Measurements from ENCODE around the gene CAPN8. TPM values are rescaled to one million over a fixed set of nuclear protein-coding genes. Genes with fewer than 3 reads are reported as not detected.
A peak's percentile ranks its signal among the peaks of the same experiment; 100 is the strongest.

The CAPN8 gene
- total RNA-seq, 2 experiments from 2014 or later, result 0.27 to 0.34 TPM

GRCh38 chr1:223683586-223684487, 18.3 kb upstream of the CAPN8 start:
- ChIA-PET CTCF (interaction anchor here (1.0 to 2.0 kb wide), 3 partner anchors 65 to 560 kb away, joined by 3 to 9 read pairs (median 3); no protein-coding TSS in a partner anchor), POLR2A (interaction anchor here (1.4 kb wide), 1 partner anchor 550 kb away, joined by 5 read pairs; no protein-coding TSS in a partner anchor)
- peaks cover 0 to 2% of the 10 kb centered on the region in 2 experiments for H3K27me3 ChIP-seq (ENCODE audit: control insufficient read depth in 1 of 2, insufficient read depth in 2 of 2, low read length in 2 of 2)
- Mint-ChIP-seq H3K4me1 (ENCODE audit: low read depth) (no peaks in the 10 kb centered on the region), H3K27me3 (peaks cover 16% of the 10 kb centered on the region), H3K27ac (no peak overlapping the region), H3K4me3 (no peak overlapping the region), H3K36me3 (ENCODE audit: low read depth) (no peaks in the 10 kb centered on the region), H3K9me3 (no peaks in the 10 kb centered on the region)
- intact Hi-C loops (cut with DNase I, micrococcal nuclease), result loop anchor here (1.0 to 10.0 kb wide), 8 partner anchors 550 to 1219 kb away; partner anchors contain the start of gene FAM177B (in 2 of the 2)
- ATAC-seq (ENCODE audit: poor library complexity), result peak; percentile 73
- H3K4me1 ChIP-seq (ENCODE audit: insufficient read depth, low read length), result peaks cover 2% of the 10 kb centered on the region
- H3K36me3 ChIP-seq (ENCODE audit: insufficient read depth, low read length), result no peaks in the 10 kb centered on the region
- DNase-seq, result peak; percentile 39 to 77 (median 50)
- no peak overlapping the region for H3K27ac ChIP-seq (ENCODE audit: low read depth in 1 of 2, low read length in 2 of 2)
- TF ChIP-seq, protein P1, sequence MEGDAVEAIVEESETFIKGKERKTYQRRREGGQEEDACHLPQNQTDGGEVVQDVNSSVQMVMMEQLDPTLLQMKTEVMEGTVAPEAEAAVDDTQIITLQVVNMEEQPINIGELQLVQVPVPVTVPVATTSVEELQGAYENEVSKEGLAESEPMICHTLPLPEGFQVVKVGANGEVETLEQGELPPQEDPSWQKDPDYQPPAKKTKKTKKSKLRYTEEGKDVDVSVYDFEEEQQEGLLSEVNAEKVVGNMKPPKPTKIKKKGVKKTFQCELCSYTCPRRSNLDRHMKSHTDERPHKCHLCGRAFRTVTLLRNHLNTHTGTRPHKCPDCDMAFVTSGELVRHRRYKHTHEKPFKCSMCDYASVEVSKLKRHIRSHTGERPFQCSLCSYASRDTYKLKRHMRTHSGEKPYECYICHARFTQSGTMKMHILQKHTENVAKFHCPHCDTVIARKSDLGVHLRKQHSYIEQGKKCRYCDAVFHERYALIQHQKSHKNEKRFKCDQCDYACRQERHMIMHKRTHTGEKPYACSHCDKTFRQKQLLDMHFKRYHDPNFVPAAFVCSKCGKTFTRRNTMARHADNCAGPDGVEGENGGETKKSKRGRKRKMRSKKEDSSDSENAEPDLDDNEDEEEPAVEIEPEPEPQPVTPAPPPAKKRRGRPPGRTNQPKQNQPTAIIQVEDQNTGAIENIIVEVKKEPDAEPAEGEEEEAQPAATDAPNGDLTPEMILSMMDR (IDR thresholded peaks at IDR 0.05), result peak; percentile 65
- no peak overlapping the region for H3K4me3 ChIP-seq (ENCODE audit: low read length)
- H3K9me3 ChIP-seq (ENCODE audit: control insufficient read depth in 1 of 2, insufficient read depth in 1 of 2, low read length in 2 of 2), result no peaks in the 10 kb centered on the region

DNA sequence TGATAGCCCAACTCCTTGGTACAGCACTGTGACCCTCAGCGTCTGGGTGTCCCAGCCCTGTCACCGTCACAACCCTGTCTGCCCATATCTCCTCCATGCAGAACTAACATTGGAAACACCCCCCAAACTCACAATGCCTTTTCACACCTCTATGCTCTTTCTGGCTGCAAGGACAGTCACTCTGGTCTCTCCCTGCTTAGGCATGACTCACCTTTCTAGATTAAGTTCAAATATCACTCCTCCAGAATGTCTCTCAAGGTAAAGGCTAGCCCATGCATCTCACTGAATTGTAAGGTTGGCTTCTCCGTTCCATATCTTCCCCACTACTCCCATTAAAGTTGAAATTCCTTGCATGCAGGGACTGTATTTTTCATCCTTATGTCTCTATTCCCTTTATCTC, 17.0 kb upstream of the CAPN8 start:
- Histone ChIP-seq H3K27me3 (ENCODE audit: control insufficient read depth in 1 of 2, insufficient read depth in 2 of 2, low read length in 2 of 2) (peaks cover 0 to 2% of the 10 kb centered on the region in 2 experiments), H3K9me3 (ENCODE audit: control insufficient read depth in 1 of 2, insufficient read depth in 1 of 2, low read length in 2 of 2) (no peaks in the 10 kb centered on the region), H3K4me3 (ENCODE audit: low read length) (no peak overlapping the region), H3K4me1 (ENCODE audit: insufficient read depth, low read length) (peaks cover 2% of the 10 kb centered on the region), H3K27ac (ENCODE audit: low read depth in 1 of 2, low read length in 2 of 2) (no peak overlapping the region), H3K36me3 (ENCODE audit: insufficient read depth, low read length) (no peaks in the 10 kb centered on the region)
- Mint-ChIP-seq H3K27me3 (peaks cover 12% of the 10 kb centered on the region), H3K4me3 (no peak overlapping the region), H3K9me3 (no peaks in the 10 kb centered on the region), H3K4me1 (ENCODE audit: low read depth) (no peaks in the 10 kb centered on the region), H3K27ac (no peak overlapping the region), H3K36me3 (ENCODE audit: low read depth) (no peaks in the 10 kb centered on the region)
- intact Hi-C loops (cut with DNase I, micrococcal nuclease), result loop anchor here (2.0 to 10.0 kb wide), 5 partner anchors 890 to 1218 kb away; partner anchors contain the start of gene FAM177B (in 2 of the 2)
- DNase-seq (no peak), ATAC-seq (ENCODE audit: poor library complexity) (no peak)
- CTCF ChIA-PET, result interaction anchor here (1.4 to 2.0 kb wide), 2 partner anchors 8 to 549 kb away, joined by 3 to 9 read pairs; no protein-coding TSS in a partner anchor
- TF ChIP-seq, protein P1 (IDR thresholded peaks at IDR 0.05), result no peak
- POLR2A ChIA-PET, result no interaction called here

DNA sequence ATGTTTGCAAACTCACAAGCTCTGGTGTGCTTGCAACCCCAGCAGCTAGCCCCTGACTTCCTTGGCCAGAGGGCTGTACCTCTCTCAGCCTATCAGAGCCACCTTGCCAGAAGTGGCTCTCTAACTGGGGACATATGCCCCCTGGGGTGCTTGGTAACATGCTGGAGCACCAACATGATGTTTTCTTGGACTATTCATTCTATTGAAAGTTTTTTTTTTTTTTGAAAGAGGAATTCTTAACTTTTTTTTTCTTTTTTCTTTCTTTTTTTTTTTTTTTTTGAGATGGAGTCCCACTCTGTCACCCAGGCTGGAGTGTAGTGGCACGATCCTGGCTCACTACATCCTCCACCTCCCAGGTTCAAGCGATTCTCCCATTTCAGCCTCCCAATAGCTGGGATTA, 14.7 kb upstream of the CAPN8 start:
- no peaks in the 10 kb centered on the region for H3K36me3 Mint-ChIP-seq (ENCODE audit: low read depth)
- TF ChIP-seq, protein P1 (IDR thresholded peaks at IDR 0.05), result no peak
- intact Hi-C loops (cut with DNase I, micrococcal nuclease), result loop anchor here (5.0 to 10.0 kb wide), 3 partner anchors 888 to 1215 kb away; partner anchors contain the start of gene FAM177B (in 1 of the 2)
- peaks cover 12% of the 10 kb centered on the region for H3K27me3 Mint-ChIP-seq
- no peak overlapping the region for H3K4me3 Mint-ChIP-seq
- Histone ChIP-seq H3K27me3 (ENCODE audit: control insufficient read depth in 1 of 2, insufficient read depth in 2 of 2, low read length in 2 of 2) (peaks cover 0 to 2% of the 10 kb centered on the region in 2 experiments), H3K36me3 (ENCODE audit: insufficient read depth, low read length) (no peaks in the 10 kb centered on the region), H3K9me3 (ENCODE audit: control insufficient read depth in 1 of 2, insufficient read depth in 1 of 2, low read length in 2 of 2) (no peaks in the 10 kb centered on the region), H3K27ac (ENCODE audit: low read depth in 1 of 2, low read length in 2 of 2) (no peak overlapping the region), H3K4me3 (ENCODE audit: low read length) (no peak overlapping the region), H3K4me1 (ENCODE audit: insufficient read depth, low read length) (peaks cover 2% of the 10 kb centered on the region)
- ChIA-PET CTCF (no interaction called here), POLR2A (no interaction called here)
- H3K9me3 Mint-ChIP-seq, result peaks cover under 1% of the 10 kb centered on the region
- H3K27ac Mint-ChIP-seq, result no peak overlapping the region
- ATAC-seq (ENCODE audit: poor library complexity), result no peak
- no peak for DNase-seq
- no peaks in the 10 kb centered on the region for H3K4me1 Mint-ChIP-seq (ENCODE audit: low read depth)

All from CD4-positive, alpha-beta T cell (primary cell).